Sigmoid colon (tissue), 4 donors: ENCODE results near the gene EVI2B.

Experiments
- EP300 ChIP-seq, 4 donors: sonication (generic); formaldehyde crosslinking; IDR thresholded peaks; one replicate each; pipeline ENCODE4 v1.6.1; 2017; ENCODE audit warnings: antibody characterized with exemption in 4 of 4
- POLR2A ChIP-seq, 2 donors: fragments of 450-650 bp; IDR thresholded peaks; one replicate each; pipeline ENCODE4 v1.6.1; 2016; ENCODE audit warnings: antibody characterized with exemption in 2 of 2, mild to moderate bottlenecking in 2 of 2, moderate library complexity in 2 of 2
- TF ChIP-seq, protein P1 (sequence below), 4 experiments: fragments of 450-650 bp in 3 of 4; fragments of 200-600 bp in 1 of 4; IDR thresholded peaks; one replicate each; pipeline ENCODE4 v1.5.1; 2016 to 2019; ENCODE audit warnings: antibody characterized with exemption in 4 of 4, mild to moderate bottlenecking in 3 of 4, moderate library complexity in 2 of 4

DNA sequence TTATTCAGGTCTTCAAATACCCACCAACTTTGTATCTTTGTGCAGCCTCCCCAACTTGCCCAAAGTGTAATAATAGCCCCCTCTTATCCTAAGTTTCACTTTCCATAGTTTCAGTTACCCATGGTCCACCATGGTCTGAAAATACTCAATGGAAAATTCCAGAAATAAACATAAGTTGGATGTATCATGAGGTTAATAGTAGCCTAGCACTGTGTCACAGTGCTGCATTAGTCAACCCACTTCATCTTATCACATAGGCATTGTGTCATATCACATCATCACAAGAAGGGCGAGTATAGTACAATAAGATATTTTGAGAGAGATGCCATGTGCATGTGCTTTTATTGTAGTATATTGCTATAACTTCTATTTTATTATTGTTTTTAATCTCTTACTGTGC lies 38.7 kb downstream of the EVI2B start:
- TF ChIP-seq, protein P1, sequence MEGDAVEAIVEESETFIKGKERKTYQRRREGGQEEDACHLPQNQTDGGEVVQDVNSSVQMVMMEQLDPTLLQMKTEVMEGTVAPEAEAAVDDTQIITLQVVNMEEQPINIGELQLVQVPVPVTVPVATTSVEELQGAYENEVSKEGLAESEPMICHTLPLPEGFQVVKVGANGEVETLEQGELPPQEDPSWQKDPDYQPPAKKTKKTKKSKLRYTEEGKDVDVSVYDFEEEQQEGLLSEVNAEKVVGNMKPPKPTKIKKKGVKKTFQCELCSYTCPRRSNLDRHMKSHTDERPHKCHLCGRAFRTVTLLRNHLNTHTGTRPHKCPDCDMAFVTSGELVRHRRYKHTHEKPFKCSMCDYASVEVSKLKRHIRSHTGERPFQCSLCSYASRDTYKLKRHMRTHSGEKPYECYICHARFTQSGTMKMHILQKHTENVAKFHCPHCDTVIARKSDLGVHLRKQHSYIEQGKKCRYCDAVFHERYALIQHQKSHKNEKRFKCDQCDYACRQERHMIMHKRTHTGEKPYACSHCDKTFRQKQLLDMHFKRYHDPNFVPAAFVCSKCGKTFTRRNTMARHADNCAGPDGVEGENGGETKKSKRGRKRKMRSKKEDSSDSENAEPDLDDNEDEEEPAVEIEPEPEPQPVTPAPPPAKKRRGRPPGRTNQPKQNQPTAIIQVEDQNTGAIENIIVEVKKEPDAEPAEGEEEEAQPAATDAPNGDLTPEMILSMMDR (IDR thresholded peaks at IDR 0.05): no peak
- no peak for TF ChIP-seq POLR2A (IDR thresholded peaks at IDR 0.05)
- TF ChIP-seq EP300 (IDR thresholded peaks at IDR 0.05): no peak
